ENCODE results near the gene MED1. TPM values are rescaled to one million over a fixed set of nuclear protein-coding genes. Genes with fewer than 3 reads are reported as not detected.
A peak's percentile ranks its signal among the peaks of the same experiment; 100 is the strongest.

Gene MED1
- total RNA-seq, 1 donor from 2014 or later, result 19.6 TPM

DNA sequence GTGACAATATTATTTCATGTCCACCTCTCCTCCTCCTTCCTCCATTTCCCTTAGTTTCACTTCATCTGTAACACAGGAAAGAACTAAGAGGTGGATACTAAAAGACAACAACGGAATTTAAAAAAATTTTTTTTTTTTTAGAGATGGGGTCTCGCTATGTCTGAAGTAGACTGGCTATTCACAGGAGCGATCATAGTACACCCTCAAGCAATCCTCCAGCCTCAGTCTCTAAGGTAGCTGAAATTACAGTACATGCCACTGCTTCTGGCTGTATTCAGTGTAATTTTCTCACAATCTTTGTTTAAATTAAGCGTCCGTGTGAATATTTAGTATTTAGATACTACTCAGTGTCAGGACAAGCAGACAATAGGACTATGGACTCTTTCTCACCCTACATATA lies 85.2 kb downstream of the MED1 start:
- DNase-seq (ENCODE audit: low read depth in 2 of 2), result no peak

DNA sequence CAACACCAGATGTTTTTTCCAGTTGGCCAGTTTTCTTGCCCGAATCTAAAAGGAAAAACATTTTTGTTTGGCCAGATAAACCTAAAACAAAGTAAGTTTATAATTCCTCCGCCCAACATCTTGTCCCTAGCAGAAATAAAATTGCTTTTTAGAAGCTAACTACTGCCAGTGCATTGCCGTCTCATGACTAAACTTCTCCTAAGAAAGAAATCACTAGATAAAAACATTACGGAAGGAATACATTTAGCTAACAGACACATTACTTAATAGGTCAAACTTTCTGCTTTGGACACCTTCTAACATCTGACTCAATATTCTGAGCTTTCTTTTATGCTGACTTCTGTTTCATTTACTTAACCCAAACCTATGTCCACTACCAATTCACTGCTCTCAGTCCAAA lies 85.8 kb downstream of the MED1 start:
- no peak for DNase-seq (ENCODE audit: low read depth in 2 of 2)

DNA sequence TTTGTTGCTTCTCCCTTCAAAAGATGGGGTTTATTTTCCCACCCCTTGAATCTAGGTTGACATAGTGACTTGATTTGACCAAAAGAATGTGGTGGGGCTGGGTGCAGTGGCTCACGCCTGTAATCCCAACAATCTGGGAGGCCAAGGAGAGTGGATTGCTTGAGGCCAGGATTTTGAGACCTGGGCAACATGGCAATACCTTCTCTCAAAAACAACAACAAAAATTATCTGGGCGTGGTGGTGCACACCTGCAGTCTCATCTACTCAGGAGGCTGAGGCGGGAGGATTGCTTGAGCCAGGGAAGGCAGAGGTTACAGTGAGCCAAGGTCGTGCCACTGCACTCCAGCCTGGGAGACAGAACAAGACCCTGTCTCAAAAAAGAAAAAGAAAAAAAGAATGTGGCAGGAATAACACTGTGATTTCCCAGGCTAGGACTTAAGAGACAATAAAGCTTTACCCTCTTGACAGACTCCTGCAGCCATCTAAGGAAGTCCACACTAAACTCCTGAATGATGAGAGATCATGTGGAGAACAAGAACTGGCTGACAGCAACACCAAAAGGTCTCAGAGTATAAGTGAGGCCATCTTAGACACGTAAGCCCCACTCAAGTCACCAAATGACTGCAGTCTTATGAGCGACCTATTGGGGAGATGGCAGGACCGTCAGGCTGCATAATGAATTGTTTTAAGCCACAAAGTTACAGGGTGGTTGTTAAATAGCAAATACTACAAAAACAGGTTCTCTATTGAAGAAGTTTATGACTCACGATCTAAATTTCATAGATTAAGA lies 86.6 kb downstream of the MED1 start:
- no peak for DNase-seq (ENCODE audit: low read depth in 2 of 2)

DNA sequence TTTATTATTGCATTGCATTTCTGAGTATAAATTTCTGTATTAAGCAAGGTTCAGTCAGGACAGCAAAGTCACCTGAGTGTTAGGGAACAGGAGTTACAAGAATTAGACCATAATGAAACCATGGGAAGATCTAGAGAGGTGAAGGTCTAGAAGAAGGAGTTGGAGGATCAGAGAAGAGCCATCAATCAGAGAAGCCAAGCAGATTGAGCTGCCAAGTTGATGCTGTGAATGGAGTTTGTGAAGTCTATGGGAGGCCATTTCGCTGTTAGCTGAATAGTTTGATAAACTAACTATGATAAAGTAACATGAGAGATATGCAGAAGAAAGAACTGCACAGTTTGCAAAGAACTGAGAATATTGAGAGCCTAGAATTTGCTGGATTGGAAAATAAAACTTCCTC lies 90.0 kb downstream of the MED1 start:
- DNase-seq (ENCODE audit: low read depth in 2 of 2), result no peak

DNA sequence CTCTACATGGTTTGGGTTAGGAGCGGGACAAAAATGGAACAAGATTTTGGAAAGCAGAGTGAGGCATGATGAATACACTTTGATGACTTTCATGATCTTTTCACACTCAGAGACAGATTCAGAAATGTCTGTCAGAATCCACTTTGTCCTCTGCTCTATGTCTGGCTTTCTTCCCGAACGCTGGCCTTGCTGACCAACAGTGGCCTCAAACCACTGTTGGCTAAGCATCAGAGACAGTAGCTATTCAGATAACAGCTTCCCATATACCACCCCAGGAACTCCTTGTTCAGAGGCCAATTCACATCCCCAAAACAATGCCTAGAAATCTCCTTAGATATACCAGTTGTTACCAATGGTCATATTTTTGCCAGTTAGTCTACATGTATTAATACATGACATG lies 90.5 kb downstream of the MED1 start:
- DNase-seq (ENCODE audit: low read depth in 2 of 2), result no peak

DNA sequence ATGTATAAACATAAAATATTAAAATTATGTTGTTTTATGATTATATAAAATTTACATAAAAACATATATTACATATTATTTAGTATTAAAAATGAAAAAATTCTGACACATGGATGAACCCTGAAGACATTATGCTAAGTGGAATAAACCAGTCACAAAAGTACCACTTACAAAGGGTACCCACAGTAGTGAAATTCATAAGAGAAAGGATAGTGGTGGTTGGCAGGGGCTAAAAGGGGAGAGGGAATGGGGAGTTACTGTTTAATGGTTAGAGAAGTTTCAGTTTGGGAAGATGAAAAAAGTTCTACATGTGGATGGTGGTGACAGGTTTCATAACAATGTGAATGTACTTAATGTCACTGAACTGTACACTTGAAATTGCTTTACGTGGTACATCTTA lies 91.1 kb downstream of the MED1 start:
- no peak for DNase-seq (ENCODE audit: low read depth in 2 of 2)

DNA sequence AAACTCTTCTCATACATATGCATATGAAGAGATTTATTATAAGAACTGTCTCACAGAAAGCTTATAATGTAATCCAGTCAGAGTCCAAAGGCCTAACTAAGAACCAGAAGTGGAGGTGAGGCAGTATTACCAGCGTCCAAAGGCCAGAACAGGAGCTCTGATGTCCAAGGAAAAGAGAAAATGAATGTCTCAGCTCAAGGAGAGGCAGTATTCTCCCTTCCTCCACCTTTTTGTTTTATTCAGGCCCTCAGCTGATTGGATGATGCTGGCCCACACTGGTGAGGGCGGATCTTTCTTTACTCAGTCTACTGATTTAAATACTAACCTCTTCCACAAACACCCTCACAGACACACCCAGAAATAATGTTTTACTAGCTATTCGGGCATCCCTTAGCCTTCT lies 93.1 kb downstream of the MED1 start:
- no peak for DNase-seq (ENCODE audit: low read depth in 2 of 2)

DNA sequence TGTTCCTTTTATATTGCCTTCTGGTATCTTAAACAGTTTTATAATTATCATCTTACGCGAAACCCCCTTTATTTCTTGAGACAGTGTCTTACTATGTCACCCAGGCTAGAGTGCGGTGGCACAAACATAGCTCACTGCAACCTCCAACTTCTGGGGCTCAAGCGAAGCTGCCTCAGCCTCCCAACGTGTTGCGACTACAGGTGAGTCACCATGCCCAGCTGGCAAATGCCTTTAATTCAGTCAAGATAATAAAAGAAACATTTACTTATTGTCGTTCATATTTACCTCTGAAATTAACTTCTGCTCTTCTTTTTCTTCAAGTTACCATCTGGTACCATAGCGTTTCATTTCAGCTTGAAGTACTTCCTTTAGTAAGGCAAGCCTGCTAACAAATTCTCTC lies 93.6 kb downstream of the MED1 start:
- peak in 1 of 2 donors; percentile 9 for DNase-seq (ENCODE audit: low read depth in 2 of 2)

Other genes starting within 250 kb of the MED1 start
- not detected in 2 replicates for gene STAC2, start 225.3 kb downstream of the MED1 start, total RNA-seq
- gene FBXL20, start 49.6 kb downstream of the MED1 start, total RNA-seq, result 7.0 and 10.1 TPM in 2 replicates
- 12.4 and 19.2 TPM in 2 replicates for gene CDK12, start 10.2 kb upstream of the MED1 start, total RNA-seq
- not detected in 2 replicates for gene NEUROD2, start 156.7 kb upstream of the MED1 start, total RNA-seq
- not detected in 2 replicates for gene PPP1R1B, start 175.7 kb upstream of the MED1 start, total RNA-seq
- gene STARD3, start 185.9 kb upstream of the MED1 start, total RNA-seq, result 29.2 and 52.0 TPM in 2 replicates
- gene TCAP, start 214.1 kb upstream of the MED1 start, total RNA-seq, result under 0.01 and 0.60 TPM in 2 replicates
- gene PNMT, start 217.2 kb upstream of the MED1 start, total RNA-seq, result 0.65 and 2.8 TPM in 2 replicates
- gene PGAP3, start 236.8 kb upstream of the MED1 start, total RNA-seq, result 3.2 and 3.3 TPM in 2 replicates
- 0.60 and 1.7 TPM in 2 replicates for gene ERBB2, start 248.8 kb upstream of the MED1 start, total RNA-seq